Adipose tissue (tissue), 3 donors: Measurements from ENCODE around the gene DCTN5. TPM values are rescaled to one million over a fixed set of nuclear protein-coding genes. Genes with fewer than 3 reads are reported as not detected.

Experiments used
- H3K27ac ChIP-seq: one replicate; pipeline ENCODE4 v1.5.1; 2013; ENCODE audit warnings: low read depth, low read length
- WGBS, 3 donors: extraction: QIAGEN DNeasy Blood & Tissue Kit; methylation state at CpG; one replicate each; pipeline ENCODE4 v1.1.7; 2013; 5-methylcytosine and 5-hydroxymethylcytosine counted together
- polyA plus RNA-seq, 3 donors: library from polyadenylated mRNA; stranded (reverse); fragments of 200-250 nt; gene quantifications; one replicate each; pipeline ENCODE4 v1.2.3, GENCODE V29; 2013
- donor health status: healthy with polysubstance abuse.
- donor health status: Bipolar disorder and iron deficiency.
- donor health status: healthy.

DCTN5 gene
- polyA plus RNA-seq, 3 donors, result 9.2 to 19.8 (median 9.6) TPM

GRCh38 chr16:23689442-23690187, 48.3 kb downstream of the DCTN5 start:
- no peak overlapping the region for H3K27ac ChIP-seq
- WGBS, 3 donors, result 96 to 98% (median 97%) methylated on average over 36 of the region's 36 CpGs

GRCh38 chr16:23690771-23691482, 49.7 kb downstream of the DCTN5 start:
- 93 to 96% (median 95%) methylated on average over 25 of the region's 25 CpGs for WGBS, 3 donors
- H3K27ac ChIP-seq, result no peak overlapping the region

GRCh38 chr16:23691483-23692189, 50.4 kb downstream of the DCTN5 start:
- H3K27ac ChIP-seq, result no peak overlapping the region
- 92 to 95% (median 93%) methylated on average over 9 to 10 of the region's 10 CpGs for WGBS, 3 donors

GRCh38 chr16:23692190-23692837, 51.0 kb downstream of the DCTN5 start:
- WGBS, 3 donors, result 92 to 94% (median 92%) methylated on average over 6 of the region's 6 CpGs
- no peak overlapping the region for H3K27ac ChIP-seq

- H3K27ac ChIP-seq, result no peak overlapping the region
- WGBS, 3 donors, result 94 to 97% (median 96%) methylated on average over 4 of the region's 4 CpGs
Observed at GRCh38 chr16:23694265-23694643, 53.0 kb downstream of the DCTN5 start.

GRCh38 chr16:23694644-23695373, 53.5 kb downstream of the DCTN5 start:
- no peak overlapping the region for H3K27ac ChIP-seq
- WGBS, 3 donors, result 13 to 21% (median 20%) methylated on average over 30 to 32 of the region's 32 CpGs

GRCh38 chr16:23695756-23696155, 54.5 kb downstream of the DCTN5 start:
- no peak overlapping the region for H3K27ac ChIP-seq
- WGBS, 3 donors, result 80 to 91% (median 86%) methylated on average over 11 of the region's 11 CpGs

- H3K27ac ChIP-seq, result no peak overlapping the region
- 71 to 80% (median 74%) methylated on average over 4 of the region's 4 CpGs for WGBS, 3 donors
Observed at GRCh38 chr16:23699100-23699499, 57.8 kb downstream of the DCTN5 start.

GRCh38 chr16:23700093-23700492, 58.8 kb downstream of the DCTN5 start:
- no peak overlapping the region for H3K27ac ChIP-seq
- 77 to 89% (median 87%) methylated on average over 2 of the region's 2 CpGs for whole genome bisulfite sequencing, 3 donors

- 19 to 44% (median 33%) methylated on average over 8 of the region's 8 CpGs for WGBS, 3 donors
- H3K27ac ChIP-seq, result no peak overlapping the region
Observed at GRCh38 chr16:23700509-23700908, 59.2 kb downstream of the DCTN5 start.

- WGBS, 3 donors, result 71 to 75% (median 73%) methylated on average over 8 of the region's 8 CpGs
- no peak overlapping the region for H3K27ac ChIP-seq
Observed at GRCh38 chr16:23701045-23701444, 59.8 kb downstream of the DCTN5 start.

- 57 to 64% (median 63%) methylated on average over 2 of the region's 2 CpGs for WGBS, 3 donors
- no peak overlapping the region for H3K27ac ChIP-seq
Observed at GRCh38 chr16:23702951-23703350, 61.7 kb downstream of the DCTN5 start.

GRCh38 chr16:23704772-23705516, 63.7 kb downstream of the DCTN5 start:
- H3K27ac ChIP-seq, result no peak overlapping the region
- WGBS, 3 donors, result 79 to 89% (median 87%) methylated on average over 22 of the region's 22 CpGs

GRCh38 chr16:23705517-23705902, 64.2 kb downstream of the DCTN5 start:
- 76 to 89% (median 86%) methylated on average over 2 of the region's 2 CpGs for WGBS, 3 donors
- no peak overlapping the region for H3K27ac ChIP-seq

GRCh38 chr16:23706439-23706838, 65.2 kb downstream of the DCTN5 start:
- 77 to 82% (median 80%) methylated on average over 4 of the region's 4 CpGs for WGBS, 3 donors
- no peak overlapping the region for H3K27ac ChIP-seq

GRCh38 chr16:23709536-23709935, 68.3 kb downstream of the DCTN5 start:
- no peak overlapping the region for H3K27ac ChIP-seq

- WGBS, 3 donors, result 58 to 89% (median 79%) methylated on average over 2 of the region's 2 CpGs
- H3K27ac ChIP-seq, result no peak overlapping the region
Observed at GRCh38 chr16:23710008-23710407, 68.7 kb downstream of the DCTN5 start.

GRCh38 chr16:23710504-23710903, 69.2 kb downstream of the DCTN5 start:
- WGBS, 3 donors, result 91 to 93% (median 91%) methylated on average over 3 of the region's 3 CpGs
- no peak overlapping the region for H3K27ac ChIP-seq
